ENCODE data around the gene SUSD1. TPM values are rescaled to one million over a fixed set of nuclear protein-coding genes. Genes with fewer than 3 reads are reported as not detected.

The SUSD1 gene
- total and polyA plus RNA-seq, 9 of the 15 experiments (the other 6 are each of a cell fraction or from before 2014, with no cell fraction given): 10.9 to 44.4 (median 36.1) TPM

- TF ChIP-seq REST (IDR thresholded peaks at IDR 0.05; ENCODE audit: borderline replicate concordance) (0 out of 2 replicates have a peak, but pooled peaks have one; percentile 3), REST (CRISPR knock-in tag; IDR thresholded peaks at IDR 0.05; ENCODE audit: low read depth) (no peak), NBN (IDR thresholded peaks at IDR 0.05; ENCODE audit: low read depth) (0 out of 2 replicates have a peak, but pooled peaks have one; percentile 31), FOXP1 (CRISPR knock-in tag; IDR thresholded peaks at IDR 0.05) (peak; percentile 67; the same call in 1 of the 2 replicates), TCF15 (CRISPR knock-in tag; IDR thresholded peaks at IDR 0.05) (no peak), PHB (CRISPR knock-in tag; IDR thresholded peaks at IDR 0.05) (no peak), ARID4B (CRISPR knock-in tag; IDR thresholded peaks at IDR 0.05) (peak; percentile 63; the same call in 1 of the 2 replicates), MYC (IDR thresholded peaks at IDR 0.05; ENCODE audit: low read depth, low read length) (peak; percentile 34; the same call in 1 of the 2 replicates), MYC (CRISPR knock-in tag; IDR thresholded peaks at IDR 0.05; ENCODE audit: borderline replicate concordance, low read depth) (no peak), ZFP1 (CRISPR knock-in tag; IDR thresholded peaks at IDR 0.05) (no peak), CBX8 (IDR thresholded peaks at IDR 0.05; ENCODE audit: borderline replicate concordance, extremely low read depth, low read depth, low read length, poor library complexity, severe bottlenecking) (no peak), ARID1B (IDR thresholded peaks at IDR 0.05) (peak; percentile 82), SRF (CRISPR knock-in tag; IDR thresholded peaks at IDR 0.05) (peak in 1 of 2 experiments; percentile 74; a peak in 1 of 4 replicates), ID3 (CRISPR knock-in tag; IDR thresholded peaks at IDR 0.05) (no peak), ID3 (tag; IDR thresholded peaks at IDR 0.05) (peak; percentile 60; the same call in 1 of the 2 replicates)
Measured at GRCh38 chr9:112170968-112171367, 4.1 kb downstream of the SUSD1 start (continued).

All from K562 (cell line).